ENCODE measurements around the gene NIT1.

The NIT1 gene

GRCh38 chr1:161115132-161115711 lies 2.7 kb upstream of the NIT1 start:
- DNase-seq (ENCODE audit: low spot score): peak; percentile 100

DNA sequence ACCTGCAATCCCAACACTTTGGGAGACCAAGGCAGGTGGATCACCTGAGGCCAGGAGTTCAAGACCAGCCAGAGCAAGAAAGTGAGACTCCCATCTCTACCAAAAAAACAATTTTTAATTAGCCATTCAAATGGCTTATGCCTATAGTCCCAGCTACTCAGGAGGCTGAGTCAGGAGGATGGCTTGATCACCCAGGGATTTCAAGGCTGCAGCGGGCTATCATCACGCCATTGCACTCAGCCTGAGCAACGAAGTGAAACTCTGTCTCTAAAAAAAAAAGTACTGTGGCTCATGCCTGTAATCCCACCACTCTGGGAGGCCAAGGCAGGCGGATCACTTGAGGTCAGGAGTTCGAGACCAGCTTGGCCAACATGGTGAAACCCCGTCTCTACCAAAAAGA lies 1.9 kb upstream of the NIT1 start:
- peak; percentile 74 for DNase-seq (ENCODE audit: low spot score)

- peak; percentile 96 for DNase-seq (ENCODE audit: low spot score)
Measured at GRCh38 chr1:161119092-161119903, 1.4 kb downstream of the NIT1 start.

- no peak for DNase-seq (ENCODE audit: low spot score)
Measured at GRCh38 chr1:161121042-161121650, 3.2 kb downstream of the NIT1 start.

DNA sequence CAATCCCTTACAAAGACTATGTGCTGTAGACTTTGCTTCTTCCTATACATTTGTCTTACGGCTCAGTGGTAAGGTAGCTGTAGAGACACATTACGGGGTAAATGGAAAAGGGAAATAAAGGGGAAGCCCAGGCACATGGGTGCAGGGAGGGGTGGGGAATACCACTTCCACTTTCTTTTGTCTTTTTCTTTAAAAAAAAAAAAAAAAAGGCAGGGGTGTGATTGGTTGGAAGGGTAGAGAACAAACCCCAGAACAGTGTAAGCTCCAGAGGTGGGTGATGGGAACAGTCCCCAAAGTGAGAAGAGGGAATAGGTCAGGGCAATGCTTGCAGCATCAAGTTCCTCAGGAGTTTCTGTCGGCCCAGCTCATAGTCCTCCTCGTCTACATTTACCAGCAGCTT lies 3.9 kb downstream of the NIT1 start:
- no peak for DNase-seq (ENCODE audit: low spot score)

DNA sequence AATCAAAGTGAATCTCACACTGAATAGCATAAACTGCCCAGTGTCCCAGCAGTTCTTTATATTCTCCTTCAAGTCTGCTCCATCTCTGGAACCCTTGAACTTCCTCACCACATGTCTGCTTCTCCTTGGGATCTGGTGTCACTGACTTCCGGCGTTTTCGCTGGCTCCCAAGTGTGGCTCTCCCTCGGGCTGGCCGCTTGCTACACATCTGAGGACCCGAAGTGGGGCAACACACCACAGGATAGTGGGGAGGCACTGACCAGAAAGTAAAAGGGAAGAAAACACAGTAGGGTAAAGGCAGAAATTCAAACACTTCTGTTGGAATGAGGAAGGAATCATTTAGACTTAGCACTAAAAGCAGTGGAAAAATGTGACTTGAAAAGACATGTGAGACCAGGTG lies 5.1 kb downstream of the NIT1 start:
- DNase-seq (ENCODE audit: low spot score): no peak

GRCh38 chr1:161127649-161128048 lies 9.7 kb downstream of the NIT1 start:
- no peak for DNase-seq (ENCODE audit: low spot score)

DNA sequence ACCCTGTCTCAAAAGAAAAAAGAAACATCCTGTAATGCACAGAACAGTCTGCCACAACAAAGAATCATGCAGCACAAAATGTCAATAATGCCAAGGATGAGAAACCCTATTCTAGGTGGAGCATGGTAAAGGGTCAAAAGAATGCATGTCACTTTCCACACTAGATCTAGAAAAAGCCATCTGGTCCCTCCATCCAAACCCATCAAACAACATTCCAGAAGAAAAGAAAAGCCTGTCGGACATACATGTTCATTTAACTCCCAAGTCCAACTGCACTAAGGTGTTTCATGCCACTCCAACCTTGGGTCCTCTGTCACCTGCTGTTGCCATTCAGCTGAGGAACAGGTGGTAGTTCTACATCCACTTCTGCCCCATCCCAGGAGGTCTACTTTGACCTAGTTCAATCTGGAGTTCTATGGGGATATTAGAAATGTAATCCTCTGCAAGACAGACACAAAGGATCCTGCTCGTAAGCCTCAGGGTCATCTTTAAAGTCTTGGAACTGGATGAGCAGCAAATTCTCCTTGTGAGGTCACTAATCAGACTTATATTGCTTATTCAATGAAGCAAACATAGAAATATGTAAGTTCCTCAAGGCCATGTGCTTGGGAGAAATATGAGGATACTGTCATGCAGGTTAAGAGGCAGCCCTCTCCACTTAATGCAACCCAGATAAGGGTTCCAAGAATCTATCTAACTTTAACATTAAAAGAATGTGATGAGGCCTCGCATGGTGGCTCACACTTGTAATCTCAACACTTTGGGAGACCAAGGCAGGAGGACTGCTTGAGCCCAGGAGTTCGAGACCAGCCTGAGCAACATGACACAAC lies 10.9 kb downstream of the NIT1 start:
- DNase-seq (ENCODE audit: low spot score): no peak

- no peak for DNase-seq (ENCODE audit: low spot score)
Measured at GRCh38 chr1:161130266-161130665, 12.4 kb downstream of the NIT1 start.

GRCh38 chr1:161131523-161132409 lies 13.9 kb downstream of the NIT1 start:
- peak; percentile 38 for DNase-seq (ENCODE audit: low spot score)

- DNase-seq (ENCODE audit: low spot score): peak; percentile 98
Measured at GRCh38 chr1:161132410-161133219, 14.7 kb downstream of the NIT1 start, which contains the start of gene DEDD. TSS of gene DEDD (minus strand) at chr1:161132667. CDS start at chr1:161124462, 8,205 bp downstream.

- DNase-seq (ENCODE audit: low spot score): peak; percentile 57
Measured at GRCh38 chr1:161133220-161133740, 15.4 kb downstream of the NIT1 start.

DNA sequence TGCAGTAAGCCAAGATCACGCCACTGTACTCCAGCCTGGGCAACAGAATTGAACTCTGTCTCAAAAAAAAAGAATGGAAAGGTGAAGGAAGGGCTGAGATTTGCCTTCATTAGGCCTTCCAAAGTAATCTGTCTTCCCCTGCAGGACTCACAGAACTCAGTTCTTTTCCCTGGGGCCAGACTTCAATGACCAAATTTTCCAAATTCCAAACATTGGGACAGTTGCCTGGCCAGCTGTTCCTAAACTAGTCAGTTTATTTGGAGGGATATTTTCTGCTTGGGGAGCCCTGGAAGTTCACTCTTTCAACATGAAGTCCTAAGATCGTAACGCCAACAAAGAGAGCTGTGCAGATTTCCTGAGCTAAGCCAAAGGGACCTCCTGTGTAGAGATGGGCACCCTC lies 20.0 kb downstream of the NIT1 start:
- no peak for DNase-seq (ENCODE audit: low spot score)

DNA sequence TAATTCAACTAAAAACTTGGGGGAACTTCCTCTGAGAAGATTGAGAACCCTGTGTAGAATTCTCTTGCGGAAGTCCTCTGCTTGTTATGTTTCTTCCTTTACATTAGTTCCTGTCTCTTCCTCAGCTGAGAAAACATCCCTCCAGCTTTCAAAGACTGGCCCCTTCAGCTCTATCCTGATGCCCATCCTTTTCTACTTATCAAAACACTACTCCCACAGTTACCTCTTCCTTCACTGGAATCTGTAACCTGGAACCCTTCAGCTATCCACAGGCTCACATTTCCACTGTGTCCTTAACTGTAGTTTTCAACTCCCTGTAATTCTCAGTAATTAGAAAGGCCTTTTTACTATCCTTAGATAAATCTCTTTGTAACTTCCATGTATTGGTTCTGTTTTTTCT lies 20.5 kb downstream of the NIT1 start:
- DNase-seq (ENCODE audit: low spot score): no peak

DNA sequence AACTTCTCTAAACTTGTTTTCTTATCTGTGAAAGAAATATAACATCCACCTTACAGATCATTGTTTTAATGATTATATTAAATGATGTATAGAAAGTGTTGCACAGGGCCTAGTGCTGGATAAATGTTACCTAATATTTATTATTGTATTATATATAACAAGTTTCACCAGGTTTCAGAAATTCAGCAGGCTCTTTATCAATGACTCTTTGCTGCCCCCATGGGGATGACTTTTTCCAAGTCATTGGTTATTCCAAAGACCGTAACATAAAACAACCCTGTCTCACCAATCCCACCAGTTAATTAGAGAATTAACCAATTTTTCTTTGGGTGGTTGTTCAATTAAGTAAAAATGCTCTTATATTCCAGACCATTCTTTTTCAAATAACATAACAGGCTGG lies 21.9 kb downstream of the NIT1 start:
- peak; percentile 57 for DNase-seq (ENCODE audit: low spot score)

GRCh38 chr1:161140755-161141400 lies 23.0 kb downstream of the NIT1 start:
- no peak for DNase-seq (ENCODE audit: low spot score)

DNA sequence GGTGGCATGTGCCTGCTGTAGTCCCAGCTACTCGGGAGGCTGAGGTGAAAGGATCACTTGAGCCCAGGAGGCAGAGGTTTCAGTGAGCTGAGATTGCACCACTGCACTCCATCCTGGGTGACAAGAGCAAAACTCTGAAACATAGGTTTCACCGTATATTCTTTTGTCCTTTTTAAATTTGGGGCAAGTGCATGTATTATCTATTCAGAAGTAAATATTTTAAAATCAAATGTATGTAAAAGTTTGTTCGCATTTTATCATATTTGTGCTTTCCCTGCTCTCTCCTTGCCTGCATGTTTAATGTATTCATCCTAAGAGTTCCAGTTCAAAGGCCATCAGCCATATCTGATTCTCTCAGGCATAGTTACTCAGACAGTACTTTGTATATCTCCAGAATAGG lies 27.9 kb downstream of the NIT1 start:
- DNase-seq (ENCODE audit: low spot score): no peak

DNA sequence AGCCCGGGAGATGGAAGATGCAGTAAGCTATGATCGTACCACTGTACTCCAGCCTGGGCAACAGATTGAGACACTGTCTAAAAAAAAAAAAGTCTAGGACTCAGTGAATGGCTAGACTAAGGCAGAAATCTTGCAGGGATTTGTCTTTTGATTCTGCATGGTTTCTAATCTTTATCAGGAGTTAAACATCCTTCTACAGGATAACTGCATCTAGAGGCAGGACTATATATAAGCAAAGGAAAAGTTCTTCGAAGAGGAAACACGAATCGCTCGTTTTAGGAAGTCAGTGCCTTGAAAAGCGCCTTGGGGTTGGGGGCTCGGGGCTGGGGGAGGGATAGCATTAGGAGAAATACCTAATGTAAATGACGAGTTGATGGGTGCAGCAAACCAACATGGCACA lies 35.3 kb downstream of the NIT1 start:
- DNase-seq (ENCODE audit: low spot score): no peak

DNA sequence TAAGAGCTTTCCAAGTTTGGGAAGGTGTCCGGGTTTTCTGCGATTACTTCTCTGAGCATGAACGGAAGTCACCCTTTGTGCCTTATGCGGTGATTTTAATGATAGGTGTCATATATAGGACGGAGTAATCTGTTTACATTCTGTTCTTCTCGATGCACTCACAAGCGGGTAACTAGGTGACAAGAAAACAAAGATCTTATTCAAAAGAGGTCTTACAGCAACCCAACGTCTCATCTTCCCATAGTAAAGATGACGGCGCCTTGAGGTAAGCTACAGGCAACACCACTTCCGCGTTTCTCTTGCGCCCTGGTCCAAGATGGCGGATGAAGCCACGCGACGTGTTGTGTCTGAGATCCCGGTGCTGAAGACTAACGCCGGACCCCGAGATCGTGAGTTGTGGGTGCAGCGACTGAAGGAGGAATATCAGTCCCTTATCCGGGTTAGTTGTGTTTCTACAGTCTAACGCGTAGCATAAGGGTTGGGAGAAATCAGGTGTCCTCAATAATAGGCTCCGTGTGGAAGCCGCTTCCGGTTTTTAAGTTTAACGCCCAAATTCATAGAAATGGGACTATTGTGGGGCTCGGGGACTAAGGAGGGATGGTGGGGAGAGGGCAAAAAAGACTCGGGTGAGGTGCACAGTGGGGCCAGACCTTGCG lies 35.9 kb downstream of the NIT1 start, which contains the start of gene UFC1:
TSS of gene UFC1 (plus strand) at position 297 of the 656 bp plus-strand sequence. CDS start at position 317, 20 bp downstream.
- peak; percentile 95 for DNase-seq (ENCODE audit: low spot score)

All from RKO (cell line).